Measurements from ENCODE around the gene SLC6A11.

SLC6A11 gene

DNA sequence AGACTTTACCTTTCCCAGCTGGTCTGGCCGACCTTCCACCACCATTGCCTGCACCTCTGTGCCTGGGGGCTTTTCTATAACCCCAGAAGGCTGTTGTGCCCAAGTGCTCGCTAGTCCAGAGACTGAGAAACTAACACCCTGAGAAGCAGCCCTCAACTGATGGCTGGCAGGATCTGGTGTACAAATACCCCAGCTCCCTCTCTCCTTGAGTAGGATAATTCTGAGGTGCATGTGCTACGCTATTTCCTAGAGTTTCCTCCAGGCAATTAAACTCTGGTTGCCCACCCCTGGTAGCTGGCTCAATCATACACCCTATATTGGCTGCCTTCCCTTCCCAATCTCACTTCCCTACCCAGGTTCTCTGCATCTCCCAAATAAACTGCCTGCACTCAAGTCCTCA, 165.0 kb downstream of the SLC6A11 start:
- no peak overlapping the region for H3K4me3 ChIP-seq (ENCODE audit: low read length)
- TF ChIP-seq CTCF (conservative IDR thresholded peaks at IDR 0.05; ENCODE audit: low read depth, low read length), result no peak
- no peak for DNase-seq (ENCODE audit: low read depth)

- no peak overlapping the region for H3K4me3 ChIP-seq (ENCODE audit: low read length)
- DNase-seq (ENCODE audit: low read depth), result no peak
- TF ChIP-seq CTCF (conservative IDR thresholded peaks at IDR 0.05; ENCODE audit: low read depth, low read length), result no peak
Observed at GRCh38 chr3:10981961-10982360, 165.9 kb downstream of the SLC6A11 start.

- DNase-seq (ENCODE audit: low read depth), result no peak
- no peak overlapping the region for H3K4me3 ChIP-seq (ENCODE audit: low read length)
- no peak for TF ChIP-seq CTCF (conservative IDR thresholded peaks at IDR 0.05; ENCODE audit: low read depth, low read length)
Observed at GRCh38 chr3:10982782-10983181, 166.8 kb downstream of the SLC6A11 start.

- H3K4me3 ChIP-seq (ENCODE audit: low read length), result no peak overlapping the region
- peak; percentile 34 for DNase-seq (ENCODE audit: low read depth)
- TF ChIP-seq CTCF (conservative IDR thresholded peaks at IDR 0.05; ENCODE audit: low read depth, low read length), result peak; percentile 90
Observed at GRCh38 chr3:10983219-10983916, 167.3 kb downstream of the SLC6A11 start.

DNA sequence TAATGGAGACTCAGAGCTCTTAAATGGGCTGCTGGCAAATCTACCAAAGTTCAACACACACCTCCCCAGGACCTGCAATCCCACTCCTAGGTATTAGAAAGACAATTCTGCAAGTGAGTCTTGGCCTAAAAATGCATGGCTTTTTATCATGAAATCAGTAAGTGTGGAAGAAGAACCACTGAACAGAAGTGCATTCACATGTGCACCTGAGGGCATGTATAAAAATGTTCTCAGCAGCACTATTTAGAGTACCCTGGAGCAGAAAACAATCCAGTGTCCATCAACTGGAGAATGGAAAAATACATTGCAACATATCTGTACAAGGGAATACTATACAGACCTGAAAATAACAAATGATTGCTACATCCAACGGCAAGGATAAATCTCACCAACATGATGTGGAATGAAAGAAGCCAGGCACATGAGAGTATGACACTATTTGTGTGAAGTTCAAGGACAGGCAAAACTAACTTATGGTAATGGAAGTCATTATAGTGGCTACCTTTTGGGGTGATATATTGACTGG, 168.4 kb downstream of the SLC6A11 start:
- DNase-seq (ENCODE audit: low read depth), result no peak
- TF ChIP-seq CTCF (conservative IDR thresholded peaks at IDR 0.05; ENCODE audit: low read depth, low read length), result no peak
- H3K4me3 ChIP-seq (ENCODE audit: low read length), result no peak overlapping the region

DNA sequence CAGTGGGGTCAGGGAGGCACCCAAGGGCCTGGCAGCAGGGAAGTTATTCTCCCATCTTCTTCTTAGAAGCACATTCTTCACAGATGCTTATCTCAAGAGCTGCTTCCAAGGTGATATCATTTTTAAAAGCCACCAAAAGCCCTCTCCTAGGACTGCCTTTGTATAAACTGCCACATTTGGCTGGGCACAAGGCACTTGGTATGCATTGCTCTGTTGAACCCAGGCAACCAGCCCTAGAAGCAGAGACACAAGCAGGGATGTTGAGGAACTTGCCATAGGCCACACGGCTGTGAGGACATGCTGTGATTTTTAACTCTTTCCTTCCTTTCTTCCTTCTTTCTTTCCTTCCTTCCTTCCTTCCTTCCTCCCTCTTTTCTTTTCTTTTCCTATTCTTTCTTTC, 169.2 kb downstream of the SLC6A11 start:
- no peak for TF ChIP-seq CTCF (conservative IDR thresholded peaks at IDR 0.05; ENCODE audit: low read depth, low read length)
- DNase-seq (ENCODE audit: low read depth), result no peak
- H3K4me3 ChIP-seq (ENCODE audit: low read length), result no peak overlapping the region

DNA sequence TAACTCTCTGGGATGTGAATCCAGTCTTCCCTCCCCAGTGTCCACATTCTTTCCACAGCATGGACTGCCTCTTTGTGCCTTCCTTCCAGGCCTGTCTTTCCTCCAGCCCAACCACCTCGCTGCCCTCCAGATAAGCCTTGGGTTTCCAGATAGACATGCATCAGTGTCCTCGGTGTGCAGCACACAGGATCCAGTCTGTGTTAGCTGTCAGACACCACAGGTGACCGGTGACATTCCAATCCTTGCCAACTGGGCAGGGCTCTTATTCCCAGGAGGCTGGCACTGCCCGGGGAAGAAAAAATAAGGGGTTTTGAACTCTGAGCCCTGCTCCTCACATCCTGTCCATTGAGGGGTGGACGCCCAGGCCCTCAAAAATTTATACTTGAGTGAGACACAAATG, 170.6 kb downstream of the SLC6A11 start:
- H3K4me3 ChIP-seq (ENCODE audit: low read length), result no peak overlapping the region
- no peak for TF ChIP-seq CTCF (conservative IDR thresholded peaks at IDR 0.05; ENCODE audit: low read depth, low read length)
- no peak for DNase-seq (ENCODE audit: low read depth)

All from retinal pigment epithelial cell (primary cell).